ENCODE data around the gene CDCP2. TPM values are rescaled to one million over a fixed set of nuclear protein-coding genes. Genes with fewer than 3 reads are reported as not detected.
"Not testable (repeated sequence)": the region's sequence is repeated elsewhere in the genome, so short reads cannot be mapped to it uniquely, and the experiment has no call there.

Gene CDCP2
- total and polyA plus RNA-seq, 2 of the 8 experiments (the other 6 are each of a cell fraction or from before 2014, with no cell fraction given), result not detected

DNA sequence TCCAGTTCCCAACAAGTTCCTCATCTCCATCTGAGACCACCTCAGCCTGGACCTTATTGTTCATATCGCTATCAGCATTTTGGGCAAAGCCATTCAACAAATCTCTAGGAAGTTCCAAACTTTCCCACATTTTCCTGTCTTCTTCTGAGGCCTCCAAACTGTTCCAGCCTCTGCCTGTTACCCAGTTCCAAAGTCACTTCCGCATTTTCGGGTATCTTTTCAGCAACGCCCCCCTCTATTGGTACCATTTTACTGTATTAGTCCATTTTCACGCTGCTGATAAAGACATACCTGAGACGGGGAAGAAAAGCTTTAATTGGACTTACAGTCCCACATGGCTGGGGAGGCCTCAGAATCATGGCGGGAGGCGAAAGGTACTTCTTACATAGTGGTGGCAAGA, 13.6 kb upstream of the CDCP2 start:
- H3K36me3 ChIP-seq (ENCODE audit: control insufficient read depth in 2 of 4, insufficient read depth in 4 of 4, low read length in 3 of 4); H3K9ac ChIP-seq (replicated peaks in 1 of 4; ENCODE audit: extremely low read depth in 1 of 4, low read depth in 3 of 4, low read length in 3 of 4); H2BK15ac ChIP-seq (ENCODE audit: low read length); H2BK5ac ChIP-seq (ENCODE audit: low read depth, low read length); H3K27ac ChIP-seq (ENCODE audit: low read depth, low read length); H3K4me2 ChIP-seq (ENCODE audit: insufficient read depth in 1 of 2, low read depth in 2 of 2, low read length in 2 of 2); H3K23ac ChIP-seq (ENCODE audit: insufficient read length); H3K4me3 ChIP-seq (ENCODE audit: extremely low read depth in 1 of 4, insufficient read depth in 2 of 4, low read depth in 3 of 4, low read length in 4 of 4); FAIRE-seq; DNase-seq (ENCODE audit: low read depth in 1 of 2, low spot score in 2 of 2); H3K9me3 ChIP-seq (ENCODE audit: insufficient read depth in 2 of 2, low read depth in 1 of 2, low read length in 1 of 2); H3K4me1 ChIP-seq (replicated peaks in 1 of 4; ENCODE audit: control insufficient read depth in 3 of 4, insufficient read depth in 4 of 4, low read length in 3 of 4); H2BK120ac ChIP-seq (replicated peaks; ENCODE audit: low read depth, low read length); POLR2A ChIA-PET (ENCODE audit: partially characterized antibody); H3K56ac ChIP-seq (replicated peaks; ENCODE audit: insufficient read length, low read depth, low read length); H2BK12ac ChIP-seq (ENCODE audit: low read depth, low read length); H3K4ac ChIP-seq (replicated peaks; ENCODE audit: insufficient read length, low read depth, low read length); H3K23me2 ChIP-seq (ENCODE audit: low read depth, low read length); H4K5ac ChIP-seq (ENCODE audit: insufficient read length, low read depth, low read length); H3K27me3 ChIP-seq (replicated peaks in 1 of 4; ENCODE audit: control insufficient read depth in 3 of 4, extremely low read depth in 1 of 4, insufficient read depth in 3 of 4, low read length in 3 of 4); H3K79me1 ChIP-seq (ENCODE audit: low read depth, low read length); H4K91ac ChIP-seq (replicated peaks; ENCODE audit: insufficient read length, low read length); H2AK5ac ChIP-seq (ENCODE audit: low read depth, low read length); H3K79me2 ChIP-seq (ENCODE audit: control insufficient read depth in 1 of 2, insufficient read depth in 2 of 2, low read length in 2 of 2); H3K18ac ChIP-seq (ENCODE audit: extremely low read depth, low read length); H4K8ac ChIP-seq (ENCODE audit: extremely low read depth, insufficient read depth, low read length); H3K14ac ChIP-seq (ENCODE audit: insufficient read length); H2BK20ac ChIP-seq (ENCODE audit: low read length); H2AFZ ChIP-seq (ENCODE audit: low read length); H4K20me1 ChIP-seq (replicated peaks in 1 of 2; ENCODE audit: control insufficient read depth in 1 of 2, insufficient read depth in 2 of 2, low read length in 2 of 2): not testable (repeated sequence)
- CTCF ChIA-PET (ENCODE audit: partially characterized antibody), result interaction anchor here (1.5 to 3.6 kb wide), 2 partner anchors 15 to 44 kb away, joined by 7 to 20 read pairs; no protein-coding TSS in a partner anchor
- WGBS, 2 experiments (ENCODE audit: extremely low coverage in 1 of 2, insufficient coverage in 1 of 2, insufficient read length in 1 of 2, insufficient replicate concordance in 2 of 2, low coverage in 1 of 2, low lambda C conversion rate in 2 of 2, missing lambda C conversion rate in 1 of 2), result 90% methylated on average over 8 of the region's 8 CpGs; no CpG with 5 or more reads in 1 of the 2 experiments

Data from H1 (cell line).